HuH-7.5 (cell line): Measurements from ENCODE around the gene SRGAP2B.
"Not testable (repeated sequence)": the region's sequence is repeated elsewhere in the genome, so short reads cannot be mapped to it uniquely, and the experiment has no call there.

Source experiments
- DNase-seq: peaks from one replicate; pipeline ENCODE4 v3.0.0; 2011; ENCODE audit warnings: low spot score

SRGAP2B gene

DNA sequence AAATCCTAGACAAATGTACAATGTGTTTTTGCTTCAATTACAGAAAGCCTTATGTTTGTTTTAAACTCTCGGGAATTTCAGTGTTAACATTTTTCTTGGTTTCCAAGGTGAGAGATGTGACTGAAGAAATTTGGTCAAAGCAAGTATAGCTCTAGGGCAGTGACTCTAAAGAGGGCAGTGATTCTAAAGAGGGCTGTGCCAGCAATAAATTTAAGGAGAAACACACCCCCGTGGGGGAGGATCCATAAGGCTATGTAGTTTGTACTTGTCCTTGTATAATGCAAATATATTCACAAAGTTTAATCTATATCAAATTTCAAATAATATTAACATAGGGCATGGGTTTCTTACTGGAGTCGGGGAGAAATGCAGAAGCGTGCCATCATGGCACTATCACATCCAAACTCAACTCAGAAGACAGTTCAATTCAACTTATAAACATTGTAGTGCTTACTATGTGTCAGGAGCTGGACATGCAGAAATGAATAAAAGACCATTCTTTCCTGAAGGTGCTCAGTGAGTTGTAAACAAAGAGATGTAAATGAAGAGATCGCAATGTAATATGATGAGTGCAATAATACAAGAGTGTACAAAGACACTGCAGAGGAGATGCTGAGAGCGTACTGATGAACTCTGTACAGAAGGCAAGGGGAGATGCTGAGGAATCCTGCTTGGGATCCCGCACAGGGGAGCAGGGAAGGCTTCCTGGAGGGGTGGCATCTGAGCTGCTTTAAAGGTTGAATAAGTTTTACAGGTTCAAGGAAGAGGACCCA, 12.5 kb downstream of the SRGAP2B start:
- DNase-seq, result not testable (repeated sequence)

DNA sequence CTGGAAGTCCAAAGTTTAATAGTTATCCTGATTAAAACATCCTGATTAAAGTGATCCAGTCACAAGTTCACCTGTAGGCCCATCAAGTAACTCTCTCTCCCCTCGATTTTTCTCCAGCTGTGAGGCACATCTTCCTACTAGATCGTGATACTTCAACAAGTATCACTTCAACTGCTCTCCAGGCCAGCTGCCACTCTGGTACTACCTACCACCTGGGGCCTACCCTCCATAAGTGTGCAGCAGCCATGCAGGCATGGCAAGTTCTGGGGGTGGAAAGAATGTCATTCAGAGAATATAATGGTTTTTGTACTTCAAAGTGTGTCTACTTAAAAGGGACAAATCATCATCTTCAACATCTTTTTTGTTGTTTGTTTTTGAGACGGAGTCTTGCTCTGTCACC, 14.9 kb downstream of the SRGAP2B start:
- not testable (repeated sequence) for DNase-seq

DNA sequence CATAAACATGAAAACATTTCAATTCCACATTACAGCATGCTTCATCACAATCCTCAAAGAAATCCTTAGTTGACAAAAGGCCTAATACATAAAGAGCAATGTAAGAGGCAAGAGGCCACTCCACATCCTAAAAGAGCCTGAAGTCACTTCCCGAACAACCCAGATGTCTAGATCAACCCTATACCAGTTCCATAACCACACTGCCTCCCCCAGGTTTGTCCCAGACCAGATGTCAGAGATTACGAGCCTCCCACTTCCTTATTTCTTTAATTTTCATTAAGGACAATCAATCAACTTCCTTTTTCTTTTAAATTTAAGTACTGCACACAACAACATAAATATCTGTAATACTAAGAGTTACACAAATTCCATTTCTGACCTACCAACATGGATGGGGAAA, 15.4 kb downstream of the SRGAP2B start:
- DNase-seq, result not testable (repeated sequence)

DNA sequence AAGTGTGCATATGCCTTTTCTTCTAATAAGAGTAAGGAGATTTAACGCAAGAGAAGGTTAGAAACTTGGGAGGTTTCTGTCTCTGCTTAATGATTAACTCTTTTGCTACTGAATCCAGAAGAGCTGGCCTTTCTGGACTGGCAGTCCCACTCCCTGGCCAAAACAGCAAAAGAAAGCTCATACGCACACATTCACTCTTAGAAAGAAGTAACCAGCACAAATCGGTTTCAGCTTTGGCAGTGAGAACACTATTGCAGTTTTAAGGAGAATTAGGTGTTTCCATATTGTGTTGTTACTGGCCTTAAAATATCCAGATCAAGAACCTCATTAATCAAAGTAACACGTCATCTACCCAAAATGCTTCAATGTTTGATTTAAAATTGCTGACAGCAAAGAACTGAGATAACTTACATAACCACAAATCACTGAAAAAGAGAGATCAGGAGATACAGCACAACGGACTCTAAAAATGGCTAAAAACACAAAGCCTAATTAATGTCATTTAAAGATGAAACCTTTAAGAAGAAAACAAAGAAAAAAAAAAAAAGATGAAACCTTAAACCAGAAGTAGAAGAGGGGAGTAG, 16.2 kb downstream of the SRGAP2B start:
- DNase-seq, result not testable (repeated sequence)

DNA sequence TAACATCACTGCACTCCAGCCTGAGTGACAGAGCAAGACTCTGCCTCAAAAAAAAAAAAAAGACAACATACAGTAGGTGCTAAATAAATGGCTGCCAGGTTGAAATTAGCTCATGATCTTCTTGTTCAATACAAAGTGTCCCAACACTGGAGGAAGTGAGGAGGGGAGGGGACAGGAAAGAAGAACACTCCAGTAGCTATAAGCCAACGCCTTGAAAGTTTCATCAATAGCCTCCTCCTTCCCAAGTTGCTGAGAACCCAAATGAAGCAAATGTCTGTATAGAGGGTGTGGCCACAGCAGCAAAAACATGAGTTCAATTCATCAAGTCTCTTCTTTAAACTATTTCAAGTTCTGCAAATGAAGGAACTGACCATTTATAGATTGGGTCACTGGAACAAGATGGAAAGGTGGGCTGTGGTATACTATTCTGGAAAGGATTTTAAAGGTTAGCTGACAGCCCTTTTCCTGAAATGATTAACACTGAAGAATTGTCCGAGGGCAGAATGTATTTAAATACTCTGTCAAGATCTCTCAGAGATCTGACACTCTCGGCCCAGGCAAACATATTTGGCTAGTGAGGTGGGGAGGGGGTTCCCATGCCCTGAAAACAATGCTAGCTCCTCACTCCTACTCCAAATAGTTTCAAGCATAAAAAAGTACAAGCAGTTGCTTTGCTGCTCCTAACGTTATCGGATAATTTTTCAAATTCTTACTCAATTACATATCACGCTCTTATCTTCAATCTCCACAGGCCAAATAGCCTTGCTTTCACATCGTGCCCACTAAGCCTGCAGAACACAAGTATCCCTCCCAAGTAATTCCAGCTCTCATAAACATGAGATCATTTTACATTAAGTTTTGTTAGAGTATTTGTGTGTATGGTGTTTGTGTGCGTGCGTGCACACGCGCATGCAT, 17.0 kb downstream of the SRGAP2B start:
- not testable (repeated sequence) for DNase-seq

DNA sequence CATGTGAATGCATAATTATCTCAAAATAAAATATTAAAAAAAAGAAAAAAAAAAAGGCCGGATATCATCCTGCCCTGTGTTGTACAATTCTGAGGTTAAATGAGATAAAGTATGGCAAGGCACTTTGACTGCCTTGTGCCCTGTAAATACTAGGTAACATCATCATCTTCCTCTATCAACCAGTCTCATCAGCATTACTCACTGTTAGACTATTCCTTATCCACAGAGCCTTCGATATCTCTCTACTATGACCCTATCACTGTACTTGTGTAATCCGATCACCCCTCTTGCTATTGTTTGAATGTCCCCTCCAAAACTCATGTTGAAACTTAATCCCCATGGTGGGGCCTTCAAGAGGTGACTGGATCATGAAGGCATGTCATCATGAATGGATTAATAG, 18.3 kb downstream of the SRGAP2B start:
- DNase-seq, result not testable (repeated sequence)

DNA sequence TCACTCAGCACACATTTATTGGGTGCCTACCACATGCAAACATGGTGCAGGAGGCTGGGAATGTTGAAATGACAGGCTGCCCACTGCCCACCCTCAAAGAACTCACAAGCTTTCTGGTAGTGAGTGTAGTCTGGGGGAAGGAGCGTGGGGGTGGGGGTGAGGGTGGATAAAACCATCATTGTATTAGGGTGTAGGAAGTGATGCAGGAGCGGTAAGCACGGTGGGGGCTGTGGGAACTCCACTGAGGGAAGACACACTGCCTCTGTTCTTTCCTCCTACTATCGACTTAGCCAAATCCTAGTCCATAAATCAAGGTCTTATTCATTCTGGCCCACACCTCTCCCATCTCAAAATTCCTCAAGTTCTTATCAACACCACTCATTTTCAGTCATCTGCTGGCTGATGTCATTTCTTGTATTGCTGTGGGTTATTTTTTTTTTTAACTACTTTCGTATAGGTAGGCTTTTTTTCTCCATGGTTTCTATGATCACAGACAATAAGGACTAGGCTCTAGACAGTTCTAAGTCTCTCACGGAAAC, 21.0 kb downstream of the SRGAP2B start:
- not testable (repeated sequence) for DNase-seq

GRCh38 chr1:145071569-145071968, 23.6 kb downstream of the SRGAP2B start:
- not testable (repeated sequence) for DNase-seq

DNA sequence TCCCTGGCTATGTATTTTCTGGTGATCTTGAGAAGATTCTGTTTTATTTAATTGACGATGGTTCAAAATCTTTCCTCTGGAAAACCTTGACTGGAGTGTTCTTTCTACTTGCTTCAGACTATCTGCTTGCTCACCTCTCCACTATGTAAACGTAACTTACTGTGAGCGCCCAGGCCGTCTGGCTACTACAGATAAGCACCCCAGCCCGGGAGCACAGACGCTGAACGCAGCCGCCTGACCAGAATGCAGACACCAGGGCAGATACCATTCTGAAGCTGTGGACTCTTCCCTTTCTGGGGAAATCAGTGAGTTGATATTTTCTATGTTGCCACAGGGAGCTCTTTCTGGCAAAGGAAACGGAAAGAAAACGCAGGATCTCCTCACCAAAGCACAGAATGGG, 28.6 kb downstream of the SRGAP2B start:
- not testable (repeated sequence) for DNase-seq

DNA sequence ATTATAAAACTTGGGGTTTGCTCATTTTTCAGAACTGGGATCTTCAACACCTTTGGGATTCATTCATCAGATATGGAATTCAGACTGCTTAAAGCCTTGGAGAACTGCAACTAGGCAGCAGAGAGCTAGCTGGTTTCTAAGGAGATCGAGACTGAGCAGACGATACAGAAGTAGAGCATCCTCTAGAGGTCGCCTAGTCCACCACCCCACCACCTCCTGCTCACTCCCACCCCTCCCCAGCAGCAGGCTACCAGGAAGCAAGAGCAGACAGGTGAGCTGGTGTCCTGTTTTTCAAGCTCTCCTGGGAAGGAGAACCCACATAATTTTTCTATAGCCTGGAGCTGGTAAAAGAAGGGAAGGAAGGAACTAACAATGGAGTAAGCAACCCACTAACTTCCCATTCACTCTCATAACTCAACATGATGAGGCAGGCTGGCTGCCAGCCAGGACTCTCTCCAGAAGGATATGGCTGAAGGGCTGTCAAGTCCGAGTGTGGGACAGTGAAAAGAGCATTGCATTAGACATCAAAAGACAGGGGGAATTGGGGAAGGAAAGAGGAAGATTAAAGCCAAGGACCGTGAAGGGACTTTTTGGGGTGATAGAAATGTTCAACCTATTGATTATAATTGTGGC, 29.8 kb downstream of the SRGAP2B start:
- not testable (repeated sequence) for DNase-seq

GRCh38 chr1:145063941-145064648, 31.0 kb downstream of the SRGAP2B start:
- not testable (repeated sequence) for DNase-seq

- DNase-seq, result not testable (repeated sequence)
Measured at GRCh38 chr1:145063285-145063684, 31.8 kb downstream of the SRGAP2B start.

DNA sequence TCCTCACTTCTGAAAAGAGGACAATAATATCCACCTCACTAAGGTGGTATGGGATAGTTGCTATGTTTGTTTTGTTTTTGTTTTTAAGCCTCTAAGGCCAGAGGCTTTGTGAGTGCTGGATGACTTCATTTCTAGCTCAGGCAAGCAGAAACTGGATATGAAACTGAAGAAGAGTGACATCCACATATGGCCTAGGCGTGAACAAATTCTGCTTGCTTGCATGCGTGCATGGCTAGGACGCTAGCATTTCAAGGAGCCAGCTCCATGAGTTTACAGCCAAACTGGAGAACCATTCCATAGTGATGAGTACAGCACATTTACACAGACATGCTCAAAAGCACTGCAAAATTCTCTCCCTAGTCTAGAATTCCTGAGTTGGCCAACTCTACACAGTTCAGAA, 36.9 kb downstream of the SRGAP2B start:
- DNase-seq, result not testable (repeated sequence)

- DNase-seq, result not testable (repeated sequence)
Measured at GRCh38 chr1:145055217-145055760, 39.8 kb downstream of the SRGAP2B start.

DNA sequence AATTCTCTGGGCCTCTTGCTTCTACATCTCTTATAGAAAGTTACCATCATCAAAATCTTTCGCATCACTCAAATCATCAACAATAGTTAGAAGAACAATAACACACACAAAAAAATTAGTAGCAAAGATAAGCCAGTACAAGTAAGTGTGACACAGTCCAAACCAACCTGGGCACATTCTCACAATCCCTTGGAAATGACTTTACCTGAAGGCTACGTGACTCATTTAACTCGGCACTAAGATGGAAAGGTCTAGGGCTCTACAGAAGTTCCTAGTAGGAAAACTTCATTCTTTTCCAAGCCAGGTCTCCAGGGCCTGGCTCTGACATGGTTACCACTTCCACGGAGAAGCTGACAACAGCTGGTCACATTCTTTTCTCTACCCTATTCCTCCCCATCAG, 41.7 kb downstream of the SRGAP2B start:
- not testable (repeated sequence) for DNase-seq

- DNase-seq, result not testable (repeated sequence)
Measured at GRCh38 chr1:145052019-145052776, 42.9 kb downstream of the SRGAP2B start.

DNA sequence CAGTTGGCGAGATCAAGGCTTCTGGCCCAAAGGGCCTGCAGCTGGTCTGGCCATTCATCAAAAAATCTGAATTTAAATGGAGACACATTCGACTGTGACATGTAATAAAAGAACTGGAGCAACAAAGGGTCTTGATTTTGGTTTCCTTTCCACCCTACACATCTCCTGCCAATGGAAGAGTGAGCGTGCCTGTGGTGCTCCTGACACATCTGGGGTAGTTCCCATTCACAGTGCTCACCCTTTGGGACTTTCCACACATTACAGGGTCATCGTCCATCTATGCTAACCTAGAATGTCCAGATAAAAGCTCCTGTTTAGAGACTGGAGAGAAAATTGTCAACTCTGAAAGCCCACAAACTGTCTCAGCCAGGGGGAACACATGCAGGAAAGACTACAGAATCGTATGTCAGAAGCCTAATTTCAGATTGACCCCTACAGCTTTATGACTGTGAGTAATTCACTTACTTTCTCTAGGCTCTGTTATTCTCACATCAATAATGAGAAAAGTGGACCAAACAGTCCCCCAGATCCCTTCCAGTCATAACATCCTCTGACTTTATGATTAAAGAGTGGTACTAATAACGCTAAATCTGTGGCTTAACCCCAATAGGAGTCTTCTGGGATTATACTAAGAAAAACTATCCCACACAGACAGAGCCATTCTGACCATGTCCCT, 46.8 kb downstream of the SRGAP2B start:
- DNase-seq, result not testable (repeated sequence)

DNA sequence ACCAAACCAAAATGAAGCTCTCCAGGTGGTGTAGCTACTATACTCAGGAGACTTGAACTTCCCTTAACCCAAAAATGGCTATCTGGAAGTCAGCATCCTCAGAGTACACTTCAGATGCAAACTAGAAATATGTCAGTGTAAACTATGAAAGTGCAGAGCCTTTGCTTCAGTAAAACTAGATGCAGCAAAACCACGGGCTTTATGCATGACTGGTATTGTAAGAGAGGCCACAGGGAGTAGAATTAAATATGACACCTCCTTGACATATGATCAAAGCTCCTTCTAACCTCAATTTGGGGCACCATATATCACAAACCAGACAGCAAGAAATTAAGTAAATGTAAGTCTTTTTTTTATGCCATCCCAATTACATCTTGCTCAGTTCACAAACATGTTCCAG, 47.6 kb downstream of the SRGAP2B start:
- not testable (repeated sequence) for DNase-seq

- DNase-seq, result not testable (repeated sequence)
Measured at GRCh38 chr1:145045571-145046273, 49.4 kb downstream of the SRGAP2B start.
